Activated CD8-positive, alpha-beta memory T cell treated with anti-CD3 and anti-CD28 coated beads for 4 hours (primary cell): ENCODE results near the gene C15orf39.
A peak's percentile ranks its signal among the peaks of the same experiment; 100 is the strongest.
"Not testable (repeated sequence)": the region's sequence is repeated elsewhere in the genome, so short reads cannot be mapped to it uniquely, and the experiment has no call there.

Source experiments
- DNase-seq, 2 donors: peaks; one replicate each; pipeline ENCODE4 v3.0.0-alpha.2; 2020; ENCODE audit warnings: low read depth in 2 of 2

C15orf39 gene

GRCh38 chr15:75201616-75202250, at the start of gene C15orf39:
TSS of gene C15orf39 (plus strand) at chr15:75201882. CDS start at chr15:75206049, 4,167 bp downstream.
- DNase-seq, result peak; percentile 47

GRCh38 chr15:75152382-75153079, 49.2 kb upstream of the C15orf39 start:
- no peak for DNase-seq

- DNase-seq, result no peak
Observed at GRCh38 chr15:75153087-75153486, 48.6 kb upstream of the C15orf39 start.

- no peak for DNase-seq
Observed at GRCh38 chr15:75153565-75154276, 48.0 kb upstream of the C15orf39 start.

GRCh38 chr15:75154461-75155062, 47.1 kb upstream of the C15orf39 start:
- no peak for DNase-seq

GRCh38 chr15:75156326-75157215, 45.1 kb upstream of the C15orf39 start:
- no peak for DNase-seq

GRCh38 chr15:75158402-75158801, 43.3 kb upstream of the C15orf39 start:
- no peak for DNase-seq

- DNase-seq, result no peak
Observed at GRCh38 chr15:75159244-75159643, 42.4 kb upstream of the C15orf39 start.

GRCh38 chr15:75161106-75161916, 40.4 kb upstream of the C15orf39 start:
- no peak for DNase-seq

GRCh38 chr15:75161917-75162414, 39.7 kb upstream of the C15orf39 start:
- DNase-seq, result no peak

GRCh38 chr15:75163150-75163564, 38.5 kb upstream of the C15orf39 start:
- DNase-seq, result no peak

GRCh38 chr15:75164625-75165350, 36.9 kb upstream of the C15orf39 start:
- no peak for DNase-seq

- DNase-seq, result not testable (repeated sequence)
Observed at GRCh38 chr15:75166489-75167063, 35.1 kb upstream of the C15orf39 start.

- no peak for DNase-seq
Observed at GRCh38 chr15:75167588-75168350, 33.9 kb upstream of the C15orf39 start.

GRCh38 chr15:75168374-75168773, 33.3 kb upstream of the C15orf39 start:
- DNase-seq, result no peak

GRCh38 chr15:75170203-75170602, 31.5 kb upstream of the C15orf39 start:
- DNase-seq, result no peak

- no peak for DNase-seq
Observed at GRCh38 chr15:75170711-75171341, 30.9 kb upstream of the C15orf39 start.

GRCh38 chr15:75171408-75171807, 30.3 kb upstream of the C15orf39 start:
- DNase-seq, result no peak
